HG03039 (cell line): ENCODE measurements around the gene FGD1.
"Not testable (repeated sequence)": the region's sequence is repeated elsewhere in the genome, so short reads cannot be mapped to it uniquely, and the experiment has no call there.

Source experiments
- ATAC-seq: cut with Tn5 transposase; IDR thresholded peaks from one replicate; pipeline ENCODE4 v1.9.1; 2021; ENCODE audit warnings: mild to moderate bottlenecking, moderate library complexity; ENCODE audit not compliant: unreplicated experiment

The FGD1 gene

DNA sequence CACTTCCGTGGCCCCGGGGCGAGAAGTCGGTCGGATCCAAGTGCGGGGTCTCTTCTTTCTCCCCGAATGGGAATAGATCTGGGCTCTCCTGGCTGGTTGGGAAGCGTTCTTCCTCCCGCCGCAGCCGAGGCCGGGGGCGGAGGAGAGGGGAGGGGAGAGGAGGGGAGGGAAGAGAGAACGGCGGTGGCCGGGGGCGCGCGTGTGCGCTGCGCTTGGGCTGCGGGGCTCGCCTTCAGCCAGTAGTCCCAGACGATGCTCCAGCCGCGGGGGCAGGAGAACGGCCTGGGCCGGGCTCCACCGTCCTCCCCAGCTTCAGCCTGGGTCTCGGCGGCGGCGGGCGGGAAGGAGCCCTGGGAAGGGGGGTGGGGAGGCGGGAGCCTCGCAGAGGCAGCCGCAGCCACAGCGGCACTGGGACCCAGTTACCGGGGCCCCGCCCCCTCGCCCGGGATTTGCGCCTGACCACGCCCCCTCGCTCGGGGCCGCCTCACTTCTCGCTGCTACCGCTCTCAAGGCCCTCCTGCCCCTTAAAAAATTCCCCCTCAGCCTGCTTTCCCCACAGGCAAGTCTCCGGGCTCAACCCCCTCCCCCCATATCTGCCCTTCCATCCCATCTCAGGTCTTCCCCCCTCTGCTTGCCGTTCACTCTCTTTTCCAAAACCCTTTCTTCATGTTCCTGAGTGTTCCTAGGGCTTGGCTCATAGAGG lies at the start of gene FGD1:
FGD1 (minus strand) TSS at position 421 of the 703 bp plus-strand sequence. CDS start 802 bp downstream, outside the sequence.
- ATAC-seq: no peak

DNA sequence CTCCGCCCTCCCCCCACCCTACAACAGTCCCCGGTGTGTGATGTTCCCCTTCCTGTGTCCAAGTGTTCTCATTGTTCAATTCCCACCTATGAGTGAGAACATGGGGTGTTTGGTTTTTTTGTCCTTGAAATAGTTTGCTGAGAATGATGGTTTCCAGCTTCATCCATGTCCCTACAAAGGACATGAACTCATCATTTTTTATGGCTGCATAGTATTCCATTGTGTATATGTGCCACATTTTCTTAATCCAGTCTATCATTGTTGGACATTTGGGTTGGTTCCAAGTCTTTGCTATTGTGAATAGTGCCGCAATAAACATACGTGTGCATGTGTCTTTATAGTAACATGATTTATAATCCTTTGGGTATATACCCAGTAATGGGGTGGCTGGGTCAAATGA lies 46.2 kb upstream of the FGD1 start:
- not testable (repeated sequence) for ATAC-seq

DNA sequence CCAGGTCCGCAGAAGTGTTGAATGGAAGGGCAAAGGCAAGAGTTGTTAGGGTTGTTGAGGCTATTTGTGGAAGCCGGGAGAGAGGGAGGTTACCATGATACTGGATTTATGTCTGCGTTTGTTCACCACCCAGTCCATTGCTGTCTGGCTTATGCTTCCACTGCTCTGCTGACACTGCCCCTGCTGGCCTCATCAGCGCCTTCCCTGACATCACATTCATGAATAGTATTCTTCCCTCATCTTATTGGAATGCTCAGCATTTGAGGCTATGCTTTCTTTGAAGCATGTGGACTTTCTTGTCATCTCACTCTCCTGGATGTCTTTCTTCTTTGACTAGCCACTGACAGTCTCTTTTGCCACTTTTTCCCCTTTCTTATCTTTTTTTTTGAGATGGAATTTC lies 44.3 kb upstream of the FGD1 start:
- no peak for ATAC-seq

DNA sequence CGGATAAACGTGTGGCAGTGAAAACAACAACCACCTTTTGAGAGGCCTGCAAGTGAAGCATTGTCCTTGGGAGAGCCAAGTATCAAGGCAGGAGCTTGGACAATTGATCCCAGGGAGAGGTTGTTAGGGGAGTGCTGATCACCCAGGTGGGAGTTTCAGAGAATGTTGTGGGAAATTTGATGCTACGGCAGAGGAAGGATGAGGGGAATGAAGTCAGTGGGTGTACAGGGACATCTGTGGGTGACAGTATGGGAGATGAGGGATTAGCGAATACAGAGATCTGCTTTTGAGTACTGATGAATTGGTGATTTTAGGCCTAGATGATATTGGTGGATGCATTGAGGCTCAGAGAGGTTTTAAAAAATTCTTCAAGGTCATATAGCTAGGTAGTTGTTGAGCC lies 38.2 kb upstream of the FGD1 start:
- ATAC-seq: no peak

DNA sequence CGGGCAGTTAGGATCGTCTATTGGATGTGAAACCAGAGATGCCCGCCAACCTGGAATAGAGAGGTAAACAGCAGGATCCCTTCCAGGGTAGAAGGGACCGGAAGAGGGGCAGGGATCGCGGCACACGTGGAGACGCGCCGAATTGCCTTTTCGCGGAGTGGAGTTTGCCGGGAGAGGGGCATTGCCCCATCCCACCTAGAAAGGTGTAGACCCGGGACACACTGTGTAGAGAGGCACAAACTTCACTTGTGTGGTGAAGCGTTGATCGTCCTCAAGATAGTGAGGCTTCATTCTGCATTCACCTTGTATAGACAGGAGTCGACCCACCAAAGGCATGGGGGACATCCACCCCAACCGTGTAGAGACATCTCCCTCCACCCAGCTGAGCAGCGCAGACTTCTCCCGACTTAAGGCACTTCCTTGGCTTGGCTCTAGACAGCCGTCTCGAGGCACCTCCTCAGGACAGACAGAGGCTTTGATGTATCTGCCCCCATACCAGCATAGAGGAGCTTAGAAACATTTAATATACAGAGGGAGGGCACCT lies 34.4 kb upstream of the FGD1 start:
- peak; percentile 9 for ATAC-seq

DNA sequence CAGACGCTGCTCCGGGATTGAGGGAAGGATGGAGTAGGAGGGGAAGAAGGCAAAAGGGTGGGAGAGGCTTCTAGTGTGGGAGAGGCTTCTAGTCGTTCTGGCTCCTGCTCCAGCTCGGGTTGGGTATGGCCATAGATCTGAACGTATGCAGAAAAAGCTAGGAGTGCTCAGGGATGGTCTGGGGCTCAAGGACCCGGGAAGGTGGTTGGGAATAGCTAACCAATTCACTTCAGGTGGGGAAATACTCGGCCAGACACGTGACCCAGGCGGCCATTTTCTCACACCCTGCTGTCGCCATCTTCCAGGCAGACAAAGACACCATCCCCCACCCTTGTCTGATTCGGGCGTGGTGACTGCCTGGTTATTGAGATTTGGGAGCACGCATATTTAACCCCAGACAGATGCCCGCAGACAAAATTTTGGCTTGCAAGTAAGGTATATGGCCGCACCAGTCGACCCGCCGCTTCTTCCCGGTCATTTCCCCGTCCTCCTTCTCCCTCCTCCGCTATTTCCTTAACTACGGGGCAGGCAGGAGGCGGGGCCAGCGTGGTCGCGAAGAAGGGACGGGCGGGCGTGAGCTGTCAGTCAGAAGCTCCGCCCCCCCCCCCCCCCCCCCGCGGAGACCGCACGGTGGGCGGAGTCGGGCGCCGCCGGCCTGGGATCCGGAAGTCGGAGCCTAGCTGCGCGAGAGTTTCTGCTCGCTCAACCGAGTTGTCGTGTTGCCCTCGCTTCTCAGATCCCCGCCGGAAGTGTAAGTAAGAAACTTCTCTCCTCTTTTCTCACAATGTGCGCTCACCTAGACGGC lies 33.7 kb upstream of the FGD1 start, which contains the start of gene GNL3L:
GNL3L (plus strand) TSS at position 668 of the 805 bp plus-strand sequence. CDS start 2,348 bp downstream, outside the sequence.
- ATAC-seq: peak; percentile 76

DNA sequence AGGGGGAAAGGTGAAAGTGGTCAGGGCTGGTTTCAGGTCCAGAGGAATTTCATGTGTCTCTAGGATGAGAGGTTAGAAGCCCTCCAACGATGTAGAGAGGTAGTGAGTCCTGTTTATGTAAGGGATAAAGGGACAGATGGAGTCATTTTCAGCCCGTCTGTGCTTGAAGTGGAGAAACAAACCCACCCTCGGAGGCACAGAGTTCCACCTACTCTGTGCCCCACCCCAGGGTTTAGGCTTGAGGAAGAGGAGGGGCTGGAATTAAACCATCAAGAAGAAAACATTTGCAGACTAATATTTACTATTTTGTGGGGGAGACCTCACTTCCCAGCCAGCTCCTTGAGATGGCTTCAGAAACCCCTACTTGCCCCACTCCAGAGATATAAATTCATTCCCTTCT lies 33.1 kb upstream of the FGD1 start:
- no peak for ATAC-seq

DNA sequence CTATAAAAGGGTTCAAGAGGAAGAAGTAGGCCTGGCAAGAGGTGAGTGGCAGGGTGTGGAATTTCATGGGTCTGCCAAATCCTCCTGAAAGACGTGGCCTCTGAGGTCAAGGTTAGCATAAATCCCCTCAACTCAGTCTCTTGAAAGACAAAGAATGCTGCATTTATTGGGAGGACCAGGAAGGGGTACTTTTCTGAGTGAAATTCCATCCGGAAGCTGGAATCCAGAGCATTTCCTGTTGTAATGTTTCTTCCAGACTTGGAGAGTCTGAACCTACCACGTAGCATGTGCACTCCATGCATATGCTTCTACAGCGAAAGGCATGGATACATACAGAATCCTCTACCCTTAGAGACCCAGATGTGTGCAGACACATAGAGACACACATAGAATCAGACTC lies 13.4 kb upstream of the FGD1 start:
- ATAC-seq: no peak

DNA sequence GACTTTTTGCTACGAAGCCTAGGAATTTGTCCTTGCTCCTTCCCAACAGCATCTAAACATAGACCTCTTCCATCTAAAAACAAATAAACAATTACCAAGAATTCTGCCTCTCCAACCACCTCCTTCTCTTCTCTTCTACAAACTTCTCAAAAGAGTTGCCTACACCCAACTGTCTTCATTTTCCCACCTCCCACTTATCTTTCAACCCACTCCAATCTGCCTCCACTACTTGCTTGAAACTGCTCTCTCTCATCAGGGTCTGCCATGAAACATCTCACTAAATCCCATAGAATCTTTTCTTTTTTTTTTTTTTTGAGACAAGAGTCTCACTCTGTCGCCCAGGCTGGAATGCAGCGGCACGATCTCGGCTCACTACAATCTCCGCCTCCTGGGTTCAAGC lies 902 bp upstream of the FGD1 start:
- no peak for ATAC-seq

DNA sequence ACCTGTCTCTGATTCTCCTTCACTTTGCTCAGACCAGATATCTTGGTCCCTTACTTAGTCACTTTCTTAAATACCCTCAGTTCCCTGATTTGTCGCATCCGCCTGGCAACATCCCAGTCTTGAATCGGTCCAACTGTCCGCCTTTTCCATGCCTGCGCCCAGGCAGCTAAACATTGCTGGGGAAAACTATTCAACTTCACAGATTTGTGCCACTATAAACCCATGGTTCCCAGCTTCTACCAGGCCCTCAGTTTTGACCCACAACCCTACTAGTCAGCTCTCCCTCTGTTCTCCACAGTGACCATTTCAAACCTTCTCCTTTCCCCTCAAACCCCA lies 451 bp upstream of the FGD1 start:
- ATAC-seq: no peak

DNA sequence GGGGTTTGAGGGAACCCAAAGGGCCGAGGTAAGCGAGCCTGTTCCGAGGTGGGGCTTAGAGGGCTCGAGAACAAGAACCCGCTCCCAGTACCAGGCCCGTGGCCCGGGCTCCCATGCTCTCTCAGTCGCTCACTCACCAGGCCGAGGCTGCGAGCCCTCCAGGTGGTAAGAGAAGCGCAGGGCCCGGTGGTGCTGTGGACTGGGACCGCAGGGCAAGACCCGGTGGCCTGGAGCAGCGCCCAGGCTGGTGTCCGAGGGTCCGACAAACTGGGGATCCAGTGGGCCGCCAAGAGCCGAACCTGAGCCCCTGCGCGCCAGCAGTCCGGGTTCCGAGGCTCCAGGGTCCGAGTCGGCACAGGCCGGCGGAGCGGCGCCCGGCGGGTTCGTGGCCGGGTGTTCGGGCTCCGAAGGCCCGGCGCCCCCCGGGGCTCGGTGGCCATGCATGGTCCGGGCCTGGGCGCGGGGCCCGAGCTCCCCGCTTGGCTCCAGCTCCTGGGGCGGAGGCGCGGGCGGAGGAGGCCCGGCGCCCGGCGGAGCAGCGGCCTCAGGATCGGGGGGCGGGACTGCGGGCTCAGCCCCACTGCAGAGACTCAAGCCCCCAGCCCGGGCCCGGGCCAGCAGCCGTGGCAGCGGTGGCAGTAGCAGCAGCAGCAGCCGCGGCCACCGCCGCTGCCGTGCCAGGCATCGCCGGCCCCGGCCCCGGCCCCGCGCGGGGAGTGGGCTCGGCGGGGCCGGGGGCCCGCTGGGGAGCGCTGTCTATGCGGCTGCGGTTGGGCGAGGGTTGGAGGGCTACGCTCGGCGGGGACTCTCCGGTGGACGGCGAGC lies 833 bp downstream of the FGD1 start:
- no peak for ATAC-seq

DNA sequence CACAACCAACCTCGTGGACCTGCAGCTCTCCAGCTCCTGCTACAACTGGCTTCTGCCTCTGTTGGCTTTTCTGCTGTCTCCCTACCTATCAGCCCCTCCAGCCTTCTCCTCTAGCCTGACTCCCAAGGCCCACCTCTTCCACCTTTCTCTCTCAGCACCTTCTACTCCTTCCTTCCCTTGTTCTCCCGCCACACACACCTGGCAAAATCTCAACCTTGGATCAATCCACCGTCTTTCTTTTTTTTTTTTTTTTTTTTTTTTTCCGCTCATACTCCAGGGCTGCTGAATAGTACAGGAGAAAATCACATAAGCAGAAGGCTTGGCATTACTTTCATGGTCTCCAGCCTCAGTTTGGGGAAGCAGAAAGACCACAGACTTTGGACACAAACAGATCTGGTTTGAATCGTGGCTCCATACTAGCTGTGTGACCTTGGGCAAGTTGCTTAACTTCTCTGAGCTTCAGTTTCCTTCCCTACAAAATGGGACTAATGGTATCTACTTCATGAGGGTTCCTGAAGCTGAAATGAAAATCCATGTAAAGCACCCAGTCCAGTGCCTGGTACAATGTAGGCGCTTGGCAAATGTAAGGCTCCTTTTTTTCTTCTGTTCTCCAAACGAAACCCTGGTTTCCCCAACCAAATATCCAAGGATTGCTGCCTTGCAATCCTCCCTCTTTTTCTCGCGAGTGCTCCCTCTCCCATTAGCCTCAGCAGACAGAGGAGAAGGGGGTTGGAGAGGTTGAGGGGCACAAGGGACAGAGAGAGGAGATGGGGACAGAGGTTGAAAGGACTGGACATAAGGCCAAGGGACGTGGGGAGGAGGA lies 1.7 kb downstream of the FGD1 start:
- no peak for ATAC-seq

DNA sequence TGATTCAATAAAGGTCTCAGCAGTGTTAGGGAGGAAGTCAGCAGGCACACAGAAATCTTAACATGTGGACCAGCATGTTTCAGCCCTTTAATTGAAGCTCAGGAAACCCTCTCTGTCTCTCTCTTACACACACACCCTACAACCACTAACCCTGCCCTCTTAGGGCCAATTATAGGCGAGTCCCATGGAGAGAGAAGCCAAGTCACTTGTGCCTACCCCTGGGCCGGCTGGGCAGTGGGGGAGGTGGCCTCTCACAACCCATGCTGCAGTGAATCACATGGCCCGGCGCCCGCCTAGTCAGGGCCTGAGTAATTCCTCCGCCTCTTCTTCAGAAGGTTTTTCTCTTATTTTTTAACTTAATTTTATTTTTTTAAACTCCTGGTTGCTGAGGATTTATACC lies 3.7 kb downstream of the FGD1 start:
- no peak for ATAC-seq

DNA sequence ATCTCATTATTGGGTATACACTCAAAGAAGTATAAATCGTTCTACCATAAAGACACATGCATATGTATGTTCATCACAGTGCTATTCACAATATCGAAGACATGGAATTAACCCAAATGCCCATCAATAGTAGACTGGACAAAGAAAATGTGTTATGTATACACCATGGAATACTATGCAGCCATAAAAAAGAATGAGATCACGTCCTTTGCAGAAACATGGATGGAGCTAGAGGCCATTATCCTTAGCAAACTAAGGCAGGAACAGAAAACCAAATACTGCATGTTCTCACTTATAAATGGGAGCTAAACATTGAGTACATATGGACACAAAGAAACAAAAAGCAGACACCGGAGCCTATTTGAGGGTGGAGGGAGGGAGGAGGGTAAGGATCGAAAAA lies 6.2 kb downstream of the FGD1 start:
- not testable (repeated sequence) for ATAC-seq

DNA sequence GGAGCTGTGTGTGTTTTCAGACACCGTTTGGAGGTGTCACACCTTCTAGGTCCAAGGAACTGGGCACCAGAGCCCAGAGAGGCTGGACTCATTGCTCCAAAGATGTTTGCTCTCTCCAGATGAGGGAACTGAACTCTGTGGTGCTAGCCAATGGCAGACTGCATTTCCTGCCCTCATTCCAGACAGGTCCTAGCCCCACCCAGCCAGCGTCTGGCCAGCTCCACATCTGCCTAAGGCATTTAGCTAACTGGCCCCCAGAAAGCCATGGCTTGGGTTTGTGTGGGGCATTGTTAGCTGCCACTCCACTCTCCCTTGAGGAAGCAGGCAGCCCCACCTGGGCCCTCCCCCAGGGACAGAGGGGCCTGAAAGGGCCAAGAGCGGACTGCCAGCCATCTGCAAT lies 11.4 kb downstream of the FGD1 start:
- ATAC-seq: no peak

DNA sequence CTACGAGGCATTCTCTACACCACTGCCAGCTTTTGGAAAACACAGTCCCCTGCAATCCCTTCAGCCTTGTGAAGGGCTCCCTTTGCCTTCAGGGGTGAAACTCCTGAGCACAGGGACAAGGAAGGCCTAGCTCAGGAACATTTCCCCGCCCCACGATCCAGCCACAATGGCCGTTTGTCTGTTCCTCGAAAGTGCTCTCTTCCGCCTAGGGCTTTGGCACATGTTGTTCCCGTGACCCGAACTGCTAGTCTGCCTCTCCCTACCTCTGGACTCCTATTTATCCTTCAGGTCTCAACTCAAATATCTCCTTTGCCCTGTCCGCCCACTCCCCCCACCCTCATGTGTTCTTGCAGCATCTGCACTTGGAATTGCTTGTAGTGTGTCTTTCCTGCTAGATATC lies 12.1 kb downstream of the FGD1 start:
- ATAC-seq: no peak

DNA sequence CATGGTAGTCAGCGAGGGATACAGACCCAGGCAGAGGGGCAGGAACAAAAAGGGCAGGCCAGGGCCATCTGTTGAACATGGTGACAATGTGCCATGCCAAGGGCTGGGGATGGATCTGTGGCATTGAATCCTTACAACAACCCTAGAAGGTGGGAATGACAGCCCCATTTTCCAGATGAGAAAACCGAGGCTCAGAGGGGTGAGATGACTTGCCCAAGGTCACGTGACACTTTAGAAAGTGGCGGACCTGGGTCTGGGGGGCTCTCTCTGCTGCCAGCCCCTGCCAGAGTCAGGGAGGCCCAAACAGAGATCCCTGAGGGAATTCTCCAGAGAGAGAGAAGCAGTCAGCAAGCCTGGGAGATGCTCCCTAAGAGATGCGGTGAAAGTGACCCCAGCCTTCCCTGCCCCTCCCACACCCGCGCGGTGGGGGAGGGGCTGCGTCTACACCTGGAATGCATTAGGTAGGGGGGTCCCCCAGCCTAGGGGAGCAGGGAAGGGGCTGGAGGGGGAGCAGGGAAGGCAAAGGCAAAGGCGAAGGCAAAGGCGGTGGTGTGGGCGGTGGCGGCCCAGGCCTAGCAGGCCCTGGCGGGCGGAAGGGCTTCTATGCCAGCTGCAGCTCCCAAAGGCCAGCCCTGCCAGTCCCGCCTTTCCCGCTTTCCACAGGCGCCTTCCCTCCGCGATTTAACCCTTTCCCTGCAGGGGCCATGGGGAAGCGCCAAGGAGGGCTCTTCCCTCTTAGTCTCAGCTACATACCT lies 13.0 kb downstream of the FGD1 start:
- ATAC-seq: no peak

DNA sequence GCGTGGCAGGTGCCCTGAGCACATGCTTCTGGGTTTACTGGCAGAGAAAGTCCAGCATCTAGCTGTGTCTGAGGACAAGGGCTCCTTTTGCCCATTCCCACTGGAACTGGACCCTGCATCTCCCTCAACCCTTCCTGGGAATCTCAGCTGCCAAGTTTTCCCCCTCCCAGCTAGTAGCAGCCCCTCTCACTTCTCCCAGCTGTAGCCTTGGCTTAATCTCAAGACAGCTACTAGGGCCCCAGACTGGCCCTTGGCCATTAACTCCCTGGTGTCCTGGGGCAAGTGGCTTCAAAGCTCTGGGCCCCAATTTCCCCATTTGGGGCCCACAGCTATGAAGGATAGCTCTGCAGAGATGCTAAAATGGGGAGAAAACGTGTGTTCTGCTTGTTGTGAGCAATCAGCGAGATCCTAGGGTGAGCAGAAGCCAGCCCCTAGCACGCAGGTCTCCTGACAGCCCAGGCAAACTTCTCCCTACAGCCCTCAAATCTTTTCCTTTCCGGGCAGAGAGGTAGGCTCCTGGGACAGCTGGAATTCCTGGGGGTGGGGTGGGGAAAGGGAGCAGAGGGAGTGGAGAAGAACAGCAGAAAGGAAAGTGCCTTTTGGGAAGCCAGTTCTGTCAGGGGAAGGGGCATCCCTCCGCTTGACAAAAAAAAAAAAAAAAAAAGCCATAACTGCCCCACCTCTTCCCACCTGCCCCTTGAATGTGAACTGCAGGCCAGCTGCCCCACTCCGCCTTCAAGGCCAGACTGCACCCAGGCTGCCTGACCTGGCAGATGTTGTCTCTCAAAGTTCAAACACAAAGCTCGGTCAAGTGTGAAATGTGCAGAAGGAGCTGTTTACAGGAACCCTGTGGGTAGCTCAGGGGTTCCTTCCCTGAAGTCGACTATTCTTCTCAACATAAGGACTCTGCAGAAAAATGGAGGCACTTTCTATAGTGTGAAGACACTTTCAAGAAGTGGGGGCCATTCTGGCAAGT lies 16.6 kb downstream of the FGD1 start:
- ATAC-seq: no peak
